Prostate gland (tissue), 2 donors: ENCODE measurements around the gene CYP27A1.

ENCODE experiments used
- CTCF ChIP-seq, 4 experiments: fragments of 200-600 bp in 2 of 4; fragments of 450-650 bp in 2 of 4; sonication (generic) in 2 of 4; IDR thresholded peaks; 1 replicate in 3 of 4; 2 replicates in 1 of 4; pipeline ENCODE4 v1.5.1; 2016 to 2019; ENCODE audit warnings: antibody characterized with exemption in 4 of 4, mild to moderate bottlenecking in 2 of 4, moderate library complexity in 2 of 4
- POLR2AphosphoS5 ChIP-seq: sonication (generic); formaldehyde crosslinking; IDR thresholded peaks from one replicate; pipeline ENCODE4 v1.6.1; 2017; ENCODE audit warnings: antibody characterized with exemption

GRCh38 chr2:218788529-218789255 is 6.7 kb downstream of the CYP27A1 start:
- no peak for TF ChIP-seq CTCF (IDR thresholded peaks at IDR 0.05)
- TF ChIP-seq POLR2AphosphoS5: no peak
